Liver (tissue), 9 donors: ENCODE data around the gene CNRIP1. TPM values are rescaled to one million over a fixed set of nuclear protein-coding genes. Genes with fewer than 3 reads are reported as not detected.

Source experiments
- DNase-seq: peaks from one replicate; pipeline ENCODE4 v3.0.0-alpha.2; 2017; ENCODE audit warnings: low spot score
- H3K27ac ChIP-seq, 2 donors: one replicate each; pipeline ENCODE4 v1.7.0; 2013; ENCODE audit warnings: inconsistent platforms in 2 of 2, low read length in 2 of 2, control low read depth in 1 of 2, low read depth in 1 of 2, mild to moderate bottlenecking in 1 of 2
- H3K27me3 ChIP-seq, 4 donors: one replicate each; pipeline versions ENCODE4 v1.6.1 to v1.7.0; 2013; ENCODE audit warnings: low read length in 3 of 4, inconsistent platforms in 1 of 4, mild to moderate bottlenecking in 1 of 4, moderate library complexity in 1 of 4; ENCODE audit not compliant: control insufficient read depth in 4 of 4, insufficient read depth in 4 of 4
- H3K36me3 ChIP-seq, 4 donors: one replicate each; pipeline versions ENCODE4 v1.6.1 to v1.7.0; 2013; ENCODE audit warnings: low read length in 3 of 4, mild to moderate bottlenecking in 3 of 4, low read depth in 1 of 4, moderate library complexity in 1 of 4; ENCODE audit not compliant: control insufficient read depth in 4 of 4, insufficient read depth in 3 of 4
- H3K4me1 ChIP-seq, 4 donors: one replicate each; pipeline versions ENCODE4 v1.6.1 to v1.7.0; 2013; ENCODE audit warnings: low read length in 3 of 4, mild to moderate bottlenecking in 3 of 4, moderate library complexity in 1 of 4; ENCODE audit not compliant: control insufficient read depth in 4 of 4, insufficient read depth in 4 of 4
- H3K4me3 ChIP-seq, 3 donors: one replicate each; pipeline versions ENCODE4 v1.6.1 to v1.7.0; 2013; ENCODE audit warnings: low read length in 3 of 3, control low read depth in 1 of 3, low read depth in 1 of 3, mild to moderate bottlenecking in 1 of 3
- H3K9ac ChIP-seq, 2 donors: one replicate each; pipeline ENCODE4 v1.7.0; 2013; ENCODE audit warnings: low read length in 2 of 2, mild to moderate bottlenecking in 2 of 2, moderate library complexity in 2 of 2, control low read depth in 1 of 2, low read depth in 1 of 2
- H3K9me3 ChIP-seq, 4 donors: one replicate each; pipeline versions ENCODE4 v1.6.1 to v1.7.0; 2013; ENCODE audit warnings: low read length in 3 of 4; ENCODE audit not compliant: control insufficient read depth in 4 of 4
- CTCF ChIP-seq: fragments of 150-350 bp; IDR thresholded peaks from 2 replicates; pipeline ENCODE4 v1.5.1; 2017; ENCODE audit warnings: improper control_type of control experiment, low read depth, low read length; ENCODE audit not compliant: missing input control
- EGR1 ChIP-seq, 2 donors: IDR thresholded peaks; 2 replicates each; pipeline ENCODE4 v1.6.1; 2016 to 2018; ENCODE audit warnings: antibody characterized with exemption in 2 of 2, low read depth in 2 of 2
- FOXA1 ChIP-seq: IDR thresholded peaks from 2 replicates; pipeline ENCODE4 v1.6.1; 2016; ENCODE audit warnings: antibody characterized with exemption
- FOXA2 ChIP-seq: IDR thresholded peaks from 2 replicates; pipeline ENCODE4 v1.6.1; 2016; ENCODE audit warnings: antibody characterized with exemption
- GABPA ChIP-seq, 2 donors: IDR thresholded peaks in 1 of 2; conservative IDR thresholded peaks in 1 of 2; 2 replicates each; pipeline ENCODE4 v1.6.1; 2016; ENCODE audit warnings: antibody characterized with exemption in 2 of 2, mild to moderate bottlenecking in 1 of 2, moderate library complexity in 1 of 2
- HNF4A ChIP-seq, 2 donors: conservative IDR thresholded peaks; 2 replicates each; pipeline ENCODE4 v1.6.1; 2016; ENCODE audit warnings: antibody characterized with exemption in 2 of 2, mild to moderate bottlenecking in 2 of 2
- HNF4G ChIP-seq: IDR thresholded peaks from 2 replicates; pipeline ENCODE4 v1.6.1; 2016; ENCODE audit warnings: antibody characterized with exemption
- JUND ChIP-seq, 2 donors: IDR thresholded peaks; 2 replicates each; pipeline ENCODE4 v1.6.1; 2016; ENCODE audit warnings: antibody characterized with exemption in 2 of 2
- MAX ChIP-seq: IDR thresholded peaks from 2 replicates; pipeline ENCODE4 v1.6.1; 2016; ENCODE audit warnings: antibody characterized with exemption
- RAD21 ChIP-seq, 2 donors: IDR thresholded peaks; 2 replicates each; pipeline ENCODE4 v1.6.1; 2016; ENCODE audit warnings: antibody characterized with exemption in 2 of 2, mild to moderate bottlenecking in 2 of 2
- RXRA ChIP-seq, 2 donors: IDR thresholded peaks; 2 replicates each; pipeline ENCODE4 v1.6.1; 2017 to 2018; ENCODE audit warnings: antibody characterized with exemption in 2 of 2, mild to moderate bottlenecking in 1 of 2
- SP1 ChIP-seq: IDR thresholded peaks from 2 replicates; pipeline ENCODE4 v1.6.1; 2018; ENCODE audit warnings: antibody characterized with exemption, mild to moderate bottlenecking
- TAF1 ChIP-seq: conservative IDR thresholded peaks from 2 replicates; pipeline ENCODE4 v1.6.1; 2016; ENCODE audit warnings: antibody characterized with exemption, mild to moderate bottlenecking
- YY1 ChIP-seq: IDR thresholded peaks from 2 replicates; pipeline ENCODE4 v1.6.1; 2016; ENCODE audit warnings: antibody characterized with exemption, mild to moderate bottlenecking
- WGBS: extraction: QIAGEN DNeasy Blood & Tissue Kit; methylation state at CpG from one replicate; pipeline ENCODE4 v1.1.7; 2013; 5-methylcytosine and 5-hydroxymethylcytosine counted together
- polyA plus RNA-seq, 2 donors: library from polyadenylated mRNA; stranded (reverse) in 1 of 2; unstranded in 1 of 2; fragments of 200-250 nt in 1 of 2; fragments of >200 nt in 1 of 2; fragmentation: Nextera tagmentation in 1 of 2; extraction: Ambion mirVana in 1 of 2; gene quantifications; one replicate each; pipeline versions ENCODE4 v1.2.1 to v1.2.3, GENCODE V29; 2013 to 2015
- total RNA-seq, 2 donors: library from RNA; depleted of rRNA; stranded (reverse); fragments of >200 nt; gene quantifications; one replicate each; pipeline ENCODE4 v1.2.3, GENCODE V29; 2014
- TF ChIP-seq, protein P1 (sequence below): IDR thresholded peaks from 2 replicates; pipeline ENCODE4 v1.6.1; 2016; ENCODE audit warnings: antibody characterized with exemption
- TF ChIP-seq, protein P2 (sequence below): IDR thresholded peaks from 2 replicates; pipeline ENCODE4 v1.6.1; 2016; ENCODE audit warnings: antibody characterized with exemption, mild to moderate bottlenecking
- TF ChIP-seq, protein P3 (sequence below): IDR thresholded peaks from 2 replicates; pipeline ENCODE4 v1.6.1; 2016; ENCODE audit warnings: antibody characterized with exemption
- donor health status: healthy.
- donor health status: healthy.
- donor health status: healthy.
- donor health status: healthy.
- donor health status: healthy.

Gene CNRIP1
- total and polyA plus RNA-seq, 4 donors = 2.8 to 26.4 (median 3.1) TPM

DNA sequence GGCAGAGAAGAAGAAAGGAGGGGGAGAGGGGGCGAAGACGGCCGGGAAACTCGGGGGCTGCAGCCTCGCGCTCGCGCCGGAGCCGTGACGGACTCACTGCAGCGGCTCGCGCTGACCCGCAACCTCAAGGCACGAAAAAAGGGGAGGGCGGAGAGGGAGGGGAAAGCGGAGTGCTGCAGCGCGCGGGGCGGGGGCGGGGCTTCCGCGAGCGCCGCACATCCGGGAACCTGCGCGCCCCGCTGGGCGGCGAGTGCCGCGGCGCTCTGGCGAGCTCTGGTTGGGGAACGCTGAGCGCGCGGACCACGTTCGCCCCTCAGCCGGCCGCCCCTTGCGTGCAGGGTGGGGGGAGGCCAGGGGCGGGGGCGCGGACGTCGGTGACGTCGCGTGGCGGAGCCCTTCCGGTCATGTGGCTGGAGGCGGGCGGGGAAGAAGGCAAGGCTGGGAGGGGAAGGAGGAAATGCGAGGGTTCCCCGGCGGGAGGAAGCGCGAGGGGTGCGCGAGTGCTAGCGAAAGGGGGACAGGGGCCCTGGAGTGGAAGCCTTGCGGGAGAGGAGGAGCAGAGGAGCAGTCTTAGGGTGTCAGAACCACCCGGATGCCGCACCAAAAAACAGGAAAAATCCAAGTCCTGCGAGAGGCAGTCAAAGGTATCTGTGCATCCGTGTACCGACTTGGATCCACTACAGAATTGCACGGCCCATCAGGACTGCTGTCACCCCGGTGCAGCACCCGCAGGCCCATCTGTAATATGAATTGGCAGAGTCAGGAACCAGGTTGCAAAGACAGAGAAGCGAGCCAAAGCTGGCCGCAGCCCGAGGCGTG lies 67.1 kb downstream of the CNRIP1 start, which contains the start of gene PPP3R1:
Gene PPP3R1 (minus strand): TSS at position 133 of the 819 bp plus-strand sequence. CDS start 405 bp downstream, outside the sequence.
- Histone ChIP-seq H3K4me1 (peaks cover 4 to 37% (median 22%) of the 10 kb centered on the region in 4 donors), H3K4me3 (peak within 1 kb of the TSS; percentile 85 to 96 (median 86)), H3K27me3 (no peaks in the 10 kb centered on the region), H3K9ac (peak within 1 kb of the TSS; percentile 89 to 95), H3K9me3 (no peaks in the 10 kb centered on the region), H3K36me3 (no peaks in the 10 kb centered on the region), H3K27ac (peak within 1 kb of the TSS; percentile 95 to 97)
- DNase-seq = peak; percentile 94
- peak in 1 of 2 donors; percentile 83 for TF ChIP-seq GABPA (IDR thresholded peaks at IDR 0.05 in 1 of 2, conservative IDR thresholded peaks at IDR 0.05 in 1 of 2)
- TF ChIP-seq SP1 = peak; percentile 51
- peak; percentile 36 to 76 for TF ChIP-seq EGR1 (IDR thresholded peaks at IDR 0.05; ENCODE audit: low read depth in 2 of 2)
- TF ChIP-seq, protein P1, sequence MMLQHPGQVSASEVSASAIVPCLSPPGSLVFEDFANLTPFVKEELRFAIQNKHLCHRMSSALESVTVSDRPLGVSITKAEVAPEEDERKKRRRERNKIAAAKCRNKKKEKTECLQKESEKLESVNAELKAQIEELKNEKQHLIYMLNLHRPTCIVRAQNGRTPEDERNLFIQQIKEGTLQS = no peak
- no peak for TF ChIP-seq HNF4A (conservative IDR thresholded peaks at IDR 0.05)
- TF ChIP-seq YY1 = peak; percentile 72
- no peak for TF ChIP-seq RXRA (IDR thresholded peaks at IDR 0.05)
- TF ChIP-seq RAD21 (IDR thresholded peaks at IDR 0.05) = peak in 1 of 2 donors; percentile 24
- TF ChIP-seq, protein P2, sequence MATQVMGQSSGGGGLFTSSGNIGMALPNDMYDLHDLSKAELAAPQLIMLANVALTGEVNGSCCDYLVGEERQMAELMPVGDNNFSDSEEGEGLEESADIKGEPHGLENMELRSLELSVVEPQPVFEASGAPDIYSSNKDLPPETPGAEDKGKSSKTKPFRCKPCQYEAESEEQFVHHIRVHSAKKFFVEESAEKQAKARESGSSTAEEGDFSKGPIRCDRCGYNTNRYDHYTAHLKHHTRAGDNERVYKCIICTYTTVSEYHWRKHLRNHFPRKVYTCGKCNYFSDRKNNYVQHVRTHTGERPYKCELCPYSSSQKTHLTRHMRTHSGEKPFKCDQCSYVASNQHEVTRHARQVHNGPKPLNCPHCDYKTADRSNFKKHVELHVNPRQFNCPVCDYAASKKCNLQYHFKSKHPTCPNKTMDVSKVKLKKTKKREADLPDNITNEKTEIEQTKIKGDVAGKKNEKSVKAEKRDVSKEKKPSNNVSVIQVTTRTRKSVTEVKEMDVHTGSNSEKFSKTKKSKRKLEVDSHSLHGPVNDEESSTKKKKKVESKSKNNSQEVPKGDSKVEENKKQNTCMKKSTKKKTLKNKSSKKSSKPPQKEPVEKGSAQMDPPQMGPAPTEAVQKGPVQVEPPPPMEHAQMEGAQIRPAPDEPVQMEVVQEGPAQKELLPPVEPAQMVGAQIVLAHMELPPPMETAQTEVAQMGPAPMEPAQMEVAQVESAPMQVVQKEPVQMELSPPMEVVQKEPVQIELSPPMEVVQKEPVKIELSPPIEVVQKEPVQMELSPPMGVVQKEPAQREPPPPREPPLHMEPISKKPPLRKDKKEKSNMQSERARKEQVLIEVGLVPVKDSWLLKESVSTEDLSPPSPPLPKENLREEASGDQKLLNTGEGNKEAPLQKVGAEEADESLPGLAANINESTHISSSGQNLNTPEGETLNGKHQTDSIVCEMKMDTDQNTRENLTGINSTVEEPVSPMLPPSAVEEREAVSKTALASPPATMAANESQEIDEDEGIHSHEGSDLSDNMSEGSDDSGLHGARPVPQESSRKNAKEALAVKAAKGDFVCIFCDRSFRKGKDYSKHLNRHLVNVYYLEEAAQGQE = peak; percentile 27
- peak; percentile 7 for TF ChIP-seq FOXA2
- no peak for TF ChIP-seq CTCF
- WGBS = under 1% methylated on average over 79 of the region's 79 CpGs

- Histone ChIP-seq H3K9ac (peak overlapping the region in 1 of 2 donors; percentile 64), H3K4me3 (peak overlapping the region; percentile 83 to 86 (median 85)), H3K27ac (peak overlapping the region; percentile 95 to 97), H3K27me3 (no peaks in the 10 kb centered on the region), H3K36me3 (no peaks in the 10 kb centered on the region), H3K4me1 (peaks cover 6 to 42% (median 25%) of the 10 kb centered on the region in 4 donors), H3K9me3 (no peaks in the 10 kb centered on the region)
- WGBS = under 1% methylated on average over 78 of the region's 78 CpGs
- no peak for DNase-seq
- TF ChIP-seq HNF4A (conservative IDR thresholded peaks at IDR 0.05) (no peak), SP1 (no peak), YY1 (no peak), HNF4G (no peak), CTCF (no peak), JUND (IDR thresholded peaks at IDR 0.05) (no peak), RXRA (IDR thresholded peaks at IDR 0.05) (no peak), FOXA2 (no peak), MAX (no peak), FOXA1 (no peak), GABPA (IDR thresholded peaks at IDR 0.05 in 1 of 2, conservative IDR thresholded peaks at IDR 0.05 in 1 of 2) (no peak), RAD21 (IDR thresholded peaks at IDR 0.05) (no peak), TAF1 (no peak), EGR1 (IDR thresholded peaks at IDR 0.05; ENCODE audit: low read depth in 2 of 2) (no peak)
- TF ChIP-seq, protein P3, sequence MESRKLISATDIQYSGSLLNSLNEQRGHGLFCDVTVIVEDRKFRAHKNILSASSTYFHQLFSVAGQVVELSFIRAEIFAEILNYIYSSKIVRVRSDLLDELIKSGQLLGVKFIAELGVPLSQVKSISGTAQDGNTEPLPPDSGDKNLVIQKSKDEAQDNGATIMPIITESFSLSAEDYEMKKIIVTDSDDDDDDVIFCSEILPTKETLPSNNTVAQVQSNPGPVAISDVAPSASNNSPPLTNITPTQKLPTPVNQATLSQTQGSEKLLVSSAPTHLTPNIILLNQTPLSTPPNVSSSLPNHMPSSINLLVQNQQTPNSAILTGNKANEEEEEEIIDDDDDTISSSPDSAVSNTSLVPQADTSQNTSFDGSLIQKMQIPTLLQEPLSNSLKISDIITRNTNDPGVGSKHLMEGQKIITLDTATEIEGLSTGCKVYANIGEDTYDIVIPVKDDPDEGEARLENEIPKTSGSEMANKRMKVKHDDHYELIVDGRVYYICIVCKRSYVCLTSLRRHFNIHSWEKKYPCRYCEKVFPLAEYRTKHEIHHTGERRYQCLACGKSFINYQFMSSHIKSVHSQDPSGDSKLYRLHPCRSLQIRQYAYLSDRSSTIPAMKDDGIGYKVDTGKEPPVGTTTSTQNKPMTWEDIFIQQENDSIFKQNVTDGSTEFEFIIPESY = no peak
- TF ChIP-seq, protein P1 = no peak
Measured at GRCh38 chr2:68251855-68252399, 67.8 kb downstream of the CNRIP1 start.
